Left cardiac atrium (tissue), 4 donors: Measurements from ENCODE around the gene RSPO3. TPM values are rescaled to one million over a fixed set of nuclear protein-coding genes. Genes with fewer than 3 reads are reported as not detected.
"Not testable (repeated sequence)": the region's sequence is repeated elsewhere in the genome, so short reads cannot be mapped to it uniquely, and the experiment has no call there.

Experiments
- ATAC-seq, 2 donors: fragments of 200-7000 bp; cut with Tn5 transposase; one replicate each; pipeline ENCODE4 v1.9.1; 2020; ENCODE audit warnings: mild to moderate bottlenecking in 2 of 2, moderate library complexity in 2 of 2
- DNase-seq: peaks from one replicate; pipeline ENCODE4 v3.0.0-alpha.2; 2020
- intact Hi-C, 2 donors: fragments of 100-400 bp; cut with DNase I; formaldehyde crosslinking; loops; one replicate each; pipeline versions ENCODE4 v1.14.1 to v1.15.1; 2022 to 2023
- total RNA-seq, 2 donors: library from RNA; stranded (reverse); fragmentation: NEBNext Ultra II Directional; extraction: Animal tissue kit (Norgen Biotek cat#: 25700); gene quantifications; one replicate each; pipeline ENCODE4 v1.2.1, GENCODE V29; 2021
- donor health status: DM: no; HTN: yes; CAD: no.
- donor health status: DM: no; HTN: yes; CAD: no; lungs with severe emphysema.
- donor health status: DM: yes; HTN: yes; CAD: no.
- donor health status: Dilated cardiomyopathy.

The RSPO3 gene
- total RNA-seq, 2 donors from 2014 or later, result 0.94 to 1.9 TPM

DNA sequence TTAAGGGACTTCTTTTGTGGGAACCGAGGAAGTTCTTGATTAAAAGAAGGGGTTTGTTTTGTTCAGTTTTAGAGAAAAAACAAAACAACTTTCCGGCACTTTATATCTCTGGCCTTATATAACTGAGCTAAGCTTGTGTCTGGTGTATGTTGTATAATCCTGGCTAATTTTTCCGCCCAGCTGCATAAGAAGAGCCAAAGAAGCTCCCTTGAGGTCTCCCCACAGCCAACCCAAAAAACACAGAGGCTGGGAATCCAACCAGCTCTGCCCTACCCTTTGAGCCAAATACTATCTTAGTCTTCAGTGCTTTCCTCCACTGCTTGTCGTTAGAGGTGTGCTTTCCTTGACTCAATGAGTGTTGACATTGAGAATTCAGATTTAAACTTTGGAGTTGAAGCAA, 102.7 kb downstream of the RSPO3 start:
- DNase-seq (no peak), ATAC-seq (peak; percentile 63 to 94)
- intact Hi-C loops, result no loop called here

DNA sequence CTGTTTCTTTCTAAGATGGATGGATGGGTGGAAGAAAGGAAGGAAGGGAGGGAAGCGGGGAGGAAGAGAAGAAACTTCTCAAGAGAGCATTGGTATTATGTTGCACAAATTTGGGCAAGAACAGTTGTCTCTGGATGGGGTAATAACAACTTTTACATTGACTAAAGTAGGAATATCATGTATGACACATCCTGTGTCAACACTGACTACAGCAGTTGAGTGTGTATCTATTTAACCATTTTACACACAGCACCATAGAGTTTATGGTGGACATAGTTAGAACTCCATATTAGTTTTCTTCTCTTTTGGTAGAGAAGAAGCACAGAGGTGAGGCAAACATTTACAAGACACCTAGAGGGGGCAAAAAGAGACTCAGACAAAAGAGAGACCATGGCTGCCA, 103.9 kb downstream of the RSPO3 start:
- intact Hi-C loops, result no loop called here
- DNase-seq (no peak), ATAC-seq (no peak)

DNA sequence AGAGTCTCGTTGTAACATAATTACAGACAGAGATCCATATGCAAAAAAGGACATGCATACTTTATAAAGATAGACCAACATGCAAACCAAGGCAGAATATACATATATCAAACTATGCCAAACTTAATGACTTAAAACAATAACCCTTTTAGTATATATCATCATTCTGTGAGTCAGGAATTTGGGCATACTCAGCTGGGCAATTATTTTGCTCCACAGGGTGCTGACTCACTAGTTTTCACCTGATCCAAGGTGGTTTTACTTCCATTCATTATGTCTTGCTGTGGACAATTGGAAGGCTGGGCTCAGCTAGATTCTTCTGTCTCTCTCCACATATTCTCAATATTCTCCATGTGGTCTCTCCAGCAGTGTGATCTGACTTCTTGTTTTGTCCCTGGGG, 107.0 kb downstream of the RSPO3 start:
- ATAC-seq, result no peak
- intact Hi-C loops, result no loop called here
- no peak for DNase-seq

DNA sequence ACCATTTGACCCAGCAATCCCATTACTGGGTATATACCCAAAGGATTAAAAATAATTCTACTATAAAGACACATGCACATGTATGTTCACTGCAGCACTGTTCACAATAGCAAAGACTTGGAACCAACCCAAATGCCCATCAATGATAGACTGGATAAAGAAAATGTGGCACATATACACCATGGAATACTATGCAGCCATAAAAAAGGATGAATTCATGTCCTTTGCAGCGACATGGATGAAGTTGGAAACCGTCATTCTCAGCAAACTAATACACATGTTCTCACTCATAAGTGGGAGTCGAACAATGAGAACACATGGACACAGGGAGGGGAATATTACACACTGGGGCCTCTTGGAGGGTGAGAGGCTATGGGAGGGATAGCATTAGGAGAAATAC, 115.3 kb downstream of the RSPO3 start:
- ATAC-seq, DNase-seq, intact Hi-C loops: not testable (repeated sequence)

DNA sequence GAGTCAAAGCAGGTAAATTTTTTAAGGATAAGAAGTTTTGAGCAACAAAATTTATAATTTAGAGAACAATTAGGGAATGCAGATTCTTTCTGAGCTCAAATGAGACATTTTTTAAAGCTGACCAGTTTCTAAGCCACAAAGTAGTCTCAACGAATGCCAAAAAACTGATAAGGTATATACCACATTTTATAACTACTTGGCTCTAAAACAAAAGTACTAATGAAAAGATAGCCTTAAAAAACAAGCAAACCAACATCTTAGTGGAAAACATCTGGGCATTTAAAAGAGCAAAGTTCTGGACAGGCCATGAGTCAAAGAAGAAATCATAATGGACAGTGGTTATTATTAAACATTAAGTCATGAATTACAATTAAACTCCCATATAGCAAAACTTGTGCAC, 125.0 kb downstream of the RSPO3 start:
- intact Hi-C loops, result no loop called here
- DNase-seq, result no peak
- ATAC-seq, result no peak

Other genes starting within 250 kb of the RSPO3 start
- gene RNF146, start 148.2 kb downstream of the RSPO3 start, total RNA-seq, result 10 to 100 TPM; 36.8 to 44.9 TPM
- gene ECHDC1, start 224.9 kb downstream of the RSPO3 start, total RNA-seq, result 10 to 100 TPM; 41.1 to 62.9 TPM